Psoas muscle (tissue), 8 donors: ENCODE measurements around the gene RELN. TPM values are rescaled to one million over a fixed set of nuclear protein-coding genes. Genes with fewer than 3 reads are reported as not detected.
A peak's percentile ranks its signal among the peaks of the same experiment; 100 is the strongest.

Experiments
- ATAC-seq, 4 donors: fragments of 200-7000 bp; cut with Tn5 transposase; one replicate each; pipeline ENCODE4 v1.9.1; 2020; ENCODE audit warnings: moderate library complexity in 3 of 4, mild to moderate bottlenecking in 2 of 4
- DNase-seq, 2 donors: peaks; one replicate each; pipeline ENCODE4 v3.0.0-alpha.2; 2020
- H3K27ac ChIP-seq: fragments of 200-600 bp; one replicate; pipeline ENCODE4 v1.8.0; 2022
- H3K27me3 ChIP-seq, 3 donors: fragments of 200-600 bp in 1 of 3; one replicate each; pipeline versions ENCODE4 v1.6.1 to v1.8.0; 2013 to 2022; ENCODE audit warnings: low read length in 2 of 3, mild to moderate bottlenecking in 2 of 3, moderate library complexity in 1 of 3; ENCODE audit not compliant: insufficient read depth in 3 of 3
- H3K36me3 ChIP-seq, 2 donors: fragments of 200-600 bp in 1 of 2; one replicate each; pipeline versions ENCODE4 v1.6.1 to v1.8.0; 2013 to 2022; ENCODE audit warnings: low read depth in 1 of 2, mild to moderate bottlenecking in 1 of 2, moderate library complexity in 1 of 2; ENCODE audit not compliant: insufficient read depth in 1 of 2
- H3K4me1 ChIP-seq: fragments of 200-600 bp; one replicate; pipeline ENCODE4 v1.8.0; 2022
- H3K4me3 ChIP-seq: fragments of 200-600 bp; one replicate; pipeline ENCODE4 v1.8.0; 2022; ENCODE audit warnings: mild to moderate bottlenecking
- H3K9me3 ChIP-seq: fragments of 200-600 bp; one replicate; pipeline ENCODE4 v1.8.0; 2022
- WGBS, 3 donors: extraction: QIAGEN DNeasy Blood & Tissue Kit; methylation state at CpG; one replicate each; pipeline versions ENCODE4 v1.1.6 to v1.1.7; 2013; 5-methylcytosine and 5-hydroxymethylcytosine counted together
- intact Hi-C, 2 donors: fragments of 100-400 bp; cut with DNase I; formaldehyde crosslinking; loops; one replicate each; pipeline versions ENCODE4 v1.11.0 to v1.14.2; 2022
- polyA plus RNA-seq, 3 donors: library from polyadenylated mRNA; stranded (reverse); fragments of 200-250 nt; gene quantifications; one replicate each; pipeline ENCODE4 v1.2.3, GENCODE V29; 2013
- total RNA-seq, 4 donors: library from RNA; stranded (reverse); fragmentation: NEBNext Ultra II Directional in 2 of 4; extraction: Animal tissue kit (Norgen Biotek cat#: 25700) in 2 of 4; gene quantifications; one replicate each; pipeline versions ENCODE4 v1.2.1 to v1.2.4, GENCODE V29; 2021 to 2023
- TF ChIP-seq, protein P1 (sequence below): fragments of 200-600 bp; IDR thresholded peaks from one replicate; pipeline ENCODE4 v1.8.0; 2022; ENCODE audit warnings: antibody characterized with exemption
- donor health status: healthy with polysubstance abuse.
- donor health status: DM: no; HTN: no; CAD: no; lungs with moderate emphysema.
- donor health status: Bipolar disorder and iron deficiency.
- donor health status: healthy.
- donor health status: DM: yes; HTN: yes; CAD: no.
- donor health status: DM: no; HTN: no; CAD: no.
- donor health status: DM: no; HTN: no; CAD: no.
- donor health status: DM: yes; HTN: yes; CAD: no.

The RELN gene
- total and polyA plus RNA-seq, 7 donors: 0.10 to 0.44 (median 0.32) TPM

- intact Hi-C loops: no loop called here
- no peak for DNase-seq
- Histone ChIP-seq H3K4me3 (no peak overlapping the region), H3K9me3 (no peaks in the 10 kb centered on the region), H3K27ac (no peak overlapping the region), H3K4me1 (no peaks in the 10 kb centered on the region), H3K36me3 (no peaks in the 10 kb centered on the region), H3K27me3 (no peaks in the 10 kb centered on the region)
- 70 to 72% (median 71%) methylated on average over 7 of the region's 7 CpGs for WGBS, 3 donors
- ATAC-seq: no peak
- TF ChIP-seq, protein P1, sequence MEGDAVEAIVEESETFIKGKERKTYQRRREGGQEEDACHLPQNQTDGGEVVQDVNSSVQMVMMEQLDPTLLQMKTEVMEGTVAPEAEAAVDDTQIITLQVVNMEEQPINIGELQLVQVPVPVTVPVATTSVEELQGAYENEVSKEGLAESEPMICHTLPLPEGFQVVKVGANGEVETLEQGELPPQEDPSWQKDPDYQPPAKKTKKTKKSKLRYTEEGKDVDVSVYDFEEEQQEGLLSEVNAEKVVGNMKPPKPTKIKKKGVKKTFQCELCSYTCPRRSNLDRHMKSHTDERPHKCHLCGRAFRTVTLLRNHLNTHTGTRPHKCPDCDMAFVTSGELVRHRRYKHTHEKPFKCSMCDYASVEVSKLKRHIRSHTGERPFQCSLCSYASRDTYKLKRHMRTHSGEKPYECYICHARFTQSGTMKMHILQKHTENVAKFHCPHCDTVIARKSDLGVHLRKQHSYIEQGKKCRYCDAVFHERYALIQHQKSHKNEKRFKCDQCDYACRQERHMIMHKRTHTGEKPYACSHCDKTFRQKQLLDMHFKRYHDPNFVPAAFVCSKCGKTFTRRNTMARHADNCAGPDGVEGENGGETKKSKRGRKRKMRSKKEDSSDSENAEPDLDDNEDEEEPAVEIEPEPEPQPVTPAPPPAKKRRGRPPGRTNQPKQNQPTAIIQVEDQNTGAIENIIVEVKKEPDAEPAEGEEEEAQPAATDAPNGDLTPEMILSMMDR: no peak
Measured at GRCh38 chr7:103949374-103949773, 40.1 kb downstream of the RELN start.

GRCh38 chr7:103947026-103947655, 42.3 kb downstream of the RELN start:
- H3K4me3 ChIP-seq: no peak overlapping the region
- no peak for ATAC-seq
- 53 to 58% (median 54%) methylated on average over 2 of the region's 2 CpGs for WGBS, 3 donors
- TF ChIP-seq, protein P1: no peak
- no peaks in the 10 kb centered on the region for H3K9me3 ChIP-seq
- H3K36me3 ChIP-seq: no peaks in the 10 kb centered on the region
- no peaks in the 10 kb centered on the region for H3K27me3 ChIP-seq
- no peak for DNase-seq
- intact Hi-C loops: no loop called here
- no peaks in the 10 kb centered on the region for H3K4me1 ChIP-seq
- H3K27ac ChIP-seq: no peak overlapping the region

GRCh38 chr7:103944230-103944900, 45.1 kb downstream of the RELN start:
- no peaks in the 10 kb centered on the region for H3K36me3 ChIP-seq
- WGBS, 3 donors: 45 to 68% (median 52%) methylated on average over 6 of the region's 6 CpGs
- H3K4me1 ChIP-seq: no peaks in the 10 kb centered on the region
- no peak overlapping the region for H3K27ac ChIP-seq
- DNase-seq (no peak), ATAC-seq (peak in 2 of 4 donors; percentile 52 to 63)
- H3K4me3 ChIP-seq: no peak overlapping the region
- TF ChIP-seq, protein P1: no peak
- H3K27me3 ChIP-seq: no peaks in the 10 kb centered on the region
- no peaks in the 10 kb centered on the region for H3K9me3 ChIP-seq
- intact Hi-C loops: no loop called here

GRCh38 chr7:103941976-103942375, 47.5 kb downstream of the RELN start:
- ATAC-seq: no peak
- no peak overlapping the region for H3K27ac ChIP-seq

More at GRCh38 chr7:103941976-103942375, 47.5 kb downstream of the RELN start:
- no peak for DNase-seq
- WGBS, 3 donors: 86 to 94% (median 89%) methylated on average over 3 of the region's 3 CpGs
- TF ChIP-seq, protein P1: no peak
- H3K4me1 ChIP-seq: no peaks in the 10 kb centered on the region
- no peak overlapping the region for H3K4me3 ChIP-seq
- intact Hi-C loops: no loop called here
- H3K9me3 ChIP-seq: no peaks in the 10 kb centered on the region
- no peaks in the 10 kb centered on the region for H3K27me3 ChIP-seq
- H3K36me3 ChIP-seq: no peaks in the 10 kb centered on the region
